Ishikawa (cell line): ENCODE results near the gene PRLH.
A peak's percentile ranks its signal among the peaks of the same experiment; 100 is the strongest.

Experiments
- CEBPB ChIP-seq: IDR thresholded peaks from 2 replicates; pipeline ENCODE4 v1.6.1; 2012
- CREB1 ChIP-seq: IDR thresholded peaks from 2 replicates; pipeline ENCODE4 v1.6.1; 2012; ENCODE audit warnings: low read depth
- EGR1 ChIP-seq: IDR thresholded peaks from 2 replicates; pipeline ENCODE4 v1.6.1; 2012
- EP300 ChIP-seq: IDR thresholded peaks from 2 replicates; pipeline ENCODE4 v1.6.1; 2012; ENCODE audit warnings: borderline replicate concordance
- FOXM1 ChIP-seq: IDR thresholded peaks from 2 replicates; pipeline ENCODE4 v1.6.1; 2012; ENCODE audit warnings: low read depth, borderline replicate concordance
- MAX ChIP-seq: IDR thresholded peaks from 2 replicates; pipeline ENCODE4 v1.6.1; 2012
- NFIC ChIP-seq: IDR thresholded peaks from 2 replicates; pipeline ENCODE4 v1.6.1; 2012
- RAD21 ChIP-seq: IDR thresholded peaks from 2 replicates; pipeline ENCODE4 v1.6.1; 2012; ENCODE audit warnings: low read depth
- TAF1 ChIP-seq: IDR thresholded peaks from 2 replicates; pipeline ENCODE4 v1.6.1; 2012; ENCODE audit warnings: low read depth, mild to moderate bottlenecking
- TCF12 ChIP-seq: IDR thresholded peaks from 2 replicates; pipeline ENCODE4 v1.6.1; 2012; ENCODE audit warnings: low read depth
- TEAD4 ChIP-seq: IDR thresholded peaks from 2 replicates; pipeline ENCODE4 v1.6.1; 2012
- YY1 ChIP-seq: IDR thresholded peaks from 2 replicates; pipeline ENCODE4 v1.6.1; 2012; ENCODE audit warnings: low read depth
- ZBTB7A ChIP-seq: IDR thresholded peaks from 2 replicates; pipeline ENCODE4 v1.6.1; 2012; ENCODE audit warnings: low read depth
- TF ChIP-seq, protein P1 (sequence below): IDR thresholded peaks from 2 replicates; pipeline ENCODE4 v1.6.1; 2012
- TF ChIP-seq, protein P2 (sequence below): IDR thresholded peaks from 2 replicates; pipeline ENCODE4 v1.6.1; 2012; ENCODE audit warnings: low read depth, mild to moderate bottlenecking

The PRLH gene

DNA sequence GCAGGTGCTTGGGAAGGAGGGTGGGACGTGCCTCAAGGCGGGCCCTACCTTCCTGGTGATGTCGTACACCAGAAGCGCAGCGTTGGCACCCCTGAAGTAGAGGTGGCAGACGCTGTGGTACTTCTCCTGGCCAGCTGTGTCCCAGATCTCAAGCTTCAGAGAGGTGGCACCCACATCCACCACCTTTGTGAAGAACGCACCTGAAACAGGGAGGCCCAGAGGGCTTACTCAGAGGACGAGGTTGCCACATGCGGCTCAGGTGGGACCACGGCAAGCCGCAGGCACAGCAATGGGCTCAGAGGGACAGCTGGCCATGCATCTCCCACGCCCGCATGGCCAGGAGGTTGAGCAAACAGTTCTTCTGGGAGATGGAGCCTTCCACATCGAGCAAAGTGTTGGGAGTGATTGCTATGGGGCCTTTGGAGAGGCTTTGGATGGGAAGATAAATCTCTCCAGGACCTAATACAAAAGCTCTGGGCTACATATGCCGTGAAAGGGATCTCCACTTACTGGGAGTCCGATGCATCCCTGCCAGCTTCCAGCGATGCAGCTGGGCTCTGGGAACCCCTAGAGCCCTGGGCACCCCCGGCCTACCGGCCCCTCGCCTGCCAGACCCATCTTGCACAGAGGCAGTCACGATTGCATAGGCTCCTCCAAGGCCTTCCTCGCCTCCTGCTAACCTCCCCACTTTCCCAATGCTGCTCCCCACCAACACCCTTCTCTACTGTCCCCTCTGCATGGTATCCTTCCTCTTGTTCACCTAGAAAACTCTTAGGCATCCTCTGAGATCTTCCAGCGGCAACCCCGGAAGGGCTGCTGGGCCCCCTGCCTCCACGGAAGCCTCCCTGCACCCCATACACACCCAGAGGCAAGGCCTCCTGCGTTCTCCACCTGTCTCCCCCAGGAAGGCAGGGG is 11.8 kb downstream of the PRLH start:
- TF ChIP-seq RAD21 (no peak), EGR1 (no peak), TCF12 (no peak), NFIC (no peak), YY1 (no peak), EP300 (no peak), TAF1 (no peak), CEBPB (no peak), ZBTB7A (no peak), CREB1 (no peak), MAX (no peak), FOXM1 (no peak)
- TF ChIP-seq, protein P1, sequence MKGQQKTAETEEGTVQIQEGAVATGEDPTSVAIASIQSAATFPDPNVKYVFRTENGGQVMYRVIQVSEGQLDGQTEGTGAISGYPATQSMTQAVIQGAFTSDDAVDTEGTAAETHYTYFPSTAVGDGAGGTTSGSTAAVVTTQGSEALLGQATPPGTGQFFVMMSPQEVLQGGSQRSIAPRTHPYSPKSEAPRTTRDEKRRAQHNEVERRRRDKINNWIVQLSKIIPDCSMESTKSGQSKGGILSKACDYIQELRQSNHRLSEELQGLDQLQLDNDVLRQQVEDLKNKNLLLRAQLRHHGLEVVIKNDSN: no peak
- TF ChIP-seq, protein P2, sequence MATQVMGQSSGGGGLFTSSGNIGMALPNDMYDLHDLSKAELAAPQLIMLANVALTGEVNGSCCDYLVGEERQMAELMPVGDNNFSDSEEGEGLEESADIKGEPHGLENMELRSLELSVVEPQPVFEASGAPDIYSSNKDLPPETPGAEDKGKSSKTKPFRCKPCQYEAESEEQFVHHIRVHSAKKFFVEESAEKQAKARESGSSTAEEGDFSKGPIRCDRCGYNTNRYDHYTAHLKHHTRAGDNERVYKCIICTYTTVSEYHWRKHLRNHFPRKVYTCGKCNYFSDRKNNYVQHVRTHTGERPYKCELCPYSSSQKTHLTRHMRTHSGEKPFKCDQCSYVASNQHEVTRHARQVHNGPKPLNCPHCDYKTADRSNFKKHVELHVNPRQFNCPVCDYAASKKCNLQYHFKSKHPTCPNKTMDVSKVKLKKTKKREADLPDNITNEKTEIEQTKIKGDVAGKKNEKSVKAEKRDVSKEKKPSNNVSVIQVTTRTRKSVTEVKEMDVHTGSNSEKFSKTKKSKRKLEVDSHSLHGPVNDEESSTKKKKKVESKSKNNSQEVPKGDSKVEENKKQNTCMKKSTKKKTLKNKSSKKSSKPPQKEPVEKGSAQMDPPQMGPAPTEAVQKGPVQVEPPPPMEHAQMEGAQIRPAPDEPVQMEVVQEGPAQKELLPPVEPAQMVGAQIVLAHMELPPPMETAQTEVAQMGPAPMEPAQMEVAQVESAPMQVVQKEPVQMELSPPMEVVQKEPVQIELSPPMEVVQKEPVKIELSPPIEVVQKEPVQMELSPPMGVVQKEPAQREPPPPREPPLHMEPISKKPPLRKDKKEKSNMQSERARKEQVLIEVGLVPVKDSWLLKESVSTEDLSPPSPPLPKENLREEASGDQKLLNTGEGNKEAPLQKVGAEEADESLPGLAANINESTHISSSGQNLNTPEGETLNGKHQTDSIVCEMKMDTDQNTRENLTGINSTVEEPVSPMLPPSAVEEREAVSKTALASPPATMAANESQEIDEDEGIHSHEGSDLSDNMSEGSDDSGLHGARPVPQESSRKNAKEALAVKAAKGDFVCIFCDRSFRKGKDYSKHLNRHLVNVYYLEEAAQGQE: no peak

DNA sequence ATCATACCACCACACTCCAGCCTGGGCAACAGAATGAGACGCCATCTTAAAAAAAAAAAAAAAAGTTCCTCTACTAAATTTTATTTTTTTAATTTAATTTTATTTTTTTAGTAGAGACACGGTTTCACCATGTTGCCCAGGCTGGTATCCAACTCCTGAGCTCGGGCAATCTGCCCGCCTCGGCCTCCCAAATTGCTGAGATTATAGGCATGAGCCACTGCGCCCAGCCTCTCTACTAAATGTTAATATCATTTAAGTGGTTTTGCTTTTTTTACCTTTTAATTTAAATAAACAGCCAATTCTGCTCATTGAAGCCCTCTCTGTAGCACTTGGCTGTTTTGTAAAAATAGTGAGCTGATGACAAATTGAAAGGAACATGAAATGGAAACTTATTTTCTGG is 15.0 kb downstream of the PRLH start:
- TF ChIP-seq RAD21: no peak
- no peak for TF ChIP-seq EP300
- no peak for TF ChIP-seq EGR1
- TF ChIP-seq TEAD4: no peak

GRCh38 chr2:237581751-237582746 is 15.7 kb downstream of the PRLH start:
- peak; percentile 45; the same call in 1 of the 2 replicates for TF ChIP-seq RAD21
- peak; percentile 22; the same call in 1 of the 2 replicates for TF ChIP-seq EGR1
- no peak for TF ChIP-seq FOXM1
- no peak for TF ChIP-seq CEBPB

- TF ChIP-seq TEAD4 (no peak), MAX (no peak), YY1 (no peak), NFIC (no peak), TAF1 (no peak), FOXM1 (no peak), CEBPB (no peak), RAD21 (no peak), CREB1 (no peak), EP300 (no peak), TCF12 (no peak), EGR1 (no peak), ZBTB7A (no peak)
- TF ChIP-seq, protein P1: no peak
- TF ChIP-seq, protein P2: no peak
Measured at GRCh38 chr2:237583385-237584295, 17.3 kb downstream of the PRLH start.
